Glomerular visceral epithelial cell (primary cell): ENCODE measurements around the gene HNRNPR.
"Not testable (repeated sequence)": the region's sequence is repeated elsewhere in the genome, so short reads cannot be mapped to it uniquely, and the experiment has no call there.

Experiments used
- DNase-seq: peaks from one replicate; pipeline ENCODE4 v3.0.0-alpha.2; 2016; ENCODE audit errors: extremely low spot score

HNRNPR gene

GRCh38 chr1:23344111-23344986, at the start of gene HNRNPR:
TSS of gene HNRNPR (minus strand) at chr1:23344284. CDS start at chr1:23341008, 3,276 bp downstream.
- peak; percentile 100 for DNase-seq

GRCh38 chr1:23393706-23394105, 49.6 kb upstream of the HNRNPR start:
- peak; percentile 77 for DNase-seq

GRCh38 chr1:23392125-23392855, 48.2 kb upstream of the HNRNPR start:
- DNase-seq = no peak

GRCh38 chr1:23389837-23390321, 45.8 kb upstream of the HNRNPR start:
- no peak for DNase-seq

GRCh38 chr1:23387494-23387893, 43.4 kb upstream of the HNRNPR start:
- no peak for DNase-seq

- peak; percentile 62 for DNase-seq
Observed at GRCh38 chr1:23385119-23385621, 41.1 kb upstream of the HNRNPR start.

GRCh38 chr1:23384312-23385058, 40.4 kb upstream of the HNRNPR start:
- peak; percentile 72 for DNase-seq

- DNase-seq = no peak
Observed at GRCh38 chr1:23383577-23384311, 39.7 kb upstream of the HNRNPR start.

- DNase-seq = no peak
Observed at GRCh38 chr1:23381233-23381885, 37.3 kb upstream of the HNRNPR start.

GRCh38 chr1:23380719-23381118, 36.6 kb upstream of the HNRNPR start:
- no peak for DNase-seq

- DNase-seq = not testable (repeated sequence)
Observed at GRCh38 chr1:23380236-23380635, 36.2 kb upstream of the HNRNPR start.

- peak; percentile 25 for DNase-seq
Observed at GRCh38 chr1:23376890-23377811, 33.1 kb upstream of the HNRNPR start.

GRCh38 chr1:23374079-23374735, 30.1 kb upstream of the HNRNPR start:
- not testable (repeated sequence) for DNase-seq

- no peak for DNase-seq
Observed at GRCh38 chr1:23371987-23372880, 28.1 kb upstream of the HNRNPR start.

GRCh38 chr1:23370709-23371584, 26.9 kb upstream of the HNRNPR start:
- DNase-seq = no peak

- DNase-seq = no peak
Observed at GRCh38 chr1:23370330-23370708, 26.2 kb upstream of the HNRNPR start.
